Endothelial cell of umbilical vein (primary cell): ENCODE results near the gene TENM4. TPM values are rescaled to one million over a fixed set of nuclear protein-coding genes. Genes with fewer than 3 reads are reported as not detected.

Source experiments
- BruUV-seq: library from RNA; stranded (reverse); fragments of 400-500 nt; replicated peaks from 2 replicates; lab custom pipeline; 2021; lab: Mats Ljungman, UMichigan
- CTCF ChIA-PET: fragments of 300-600, 350-600 bp; sonication (Branson Sonifier 250); formaldehyde crosslinking; loops from one replicate; lab custom pipeline; 2021; ENCODE audit warnings: antibody characterized with exemption, inconsistent platforms; lab: Charles Lee
- POLR2A ChIA-PET: fragments of 300-600, 350-600 bp; sonication (Branson Sonifier 250); formaldehyde crosslinking; loops from one replicate; lab custom pipeline; 2021; ENCODE audit warnings: antibody characterized with exemption, inconsistent platforms; lab: Charles Lee
- DNase-seq: peaks from one replicate; pipeline ENCODE4 v3.0.0-alpha.2; 2011; ENCODE audit warnings: low read depth, low spot score
- FAIRE-seq: peaks from 2 replicates; lab custom pipeline; 2011; peaks lifted over from hg19 to GRCh38; lab: Jason Lieb, UNC
- H2AFZ ChIP-seq: 2 replicates; pipeline ENCODE4 v1.6.0; 2012; ENCODE audit warnings: low read depth, low read length, control low read depth, inconsistent platforms
- H3K27ac ChIP-seq: 2 replicates; pipeline ENCODE4 v1.5.1; 2011; ENCODE audit warnings: low read depth, mild to moderate bottlenecking, control low read depth, low read length, moderate library complexity; ENCODE audit not compliant: insufficient read depth
- H3K27me3 ChIP-seq, 2 experiments: 2 replicates each; pipeline versions ENCODE4 v1.6.0 to v1.6.1; 2011; ENCODE audit warnings: low read length in 2 of 2, mixed read lengths in 1 of 2; ENCODE audit not compliant: control insufficient read depth in 2 of 2, insufficient read depth in 2 of 2
- H3K36me3 ChIP-seq, 2 experiments: 2 replicates in 1 of 2; 3 replicates in 1 of 2; pipeline ENCODE4 v1.5.1; 2011; ENCODE audit warnings: low read length in 2 of 2, mild to moderate bottlenecking in 1 of 2, moderate library complexity in 1 of 2; ENCODE audit not compliant: control insufficient read depth in 2 of 2, insufficient read depth in 2 of 2; ENCODE audit errors: extremely low read depth in 1 of 2
- H3K4me1 ChIP-seq: 3 replicates; pipeline ENCODE4 v1.5.1; 2011; ENCODE audit warnings: mild to moderate bottlenecking, low read length; ENCODE audit not compliant: control insufficient read depth, insufficient read depth; ENCODE audit errors: extremely low read depth
- H3K4me2 ChIP-seq: 2 replicates; pipeline ENCODE4 v1.6.1; 2011; ENCODE audit warnings: low read length, control low read depth, mixed read lengths; ENCODE audit not compliant: insufficient read depth
- H3K4me3 ChIP-seq, 3 experiments: fragments of 200-600 bp in 1 of 3; sonication (generic), shearing (Covaris generic) in 1 of 3; replicated peaks in 1 of 3; 2 replicates each; pipeline ENCODE4 v1.5.1; 2011 to 2016; ENCODE audit warnings: control low read depth in 3 of 3, low read length in 3 of 3, mild to moderate bottlenecking in 2 of 3, inconsistent platforms in 1 of 3, low read depth in 1 of 3, moderate library complexity in 1 of 3; ENCODE audit not compliant: insufficient read depth in 1 of 3
- H3K79me2 ChIP-seq: 2 replicates; pipeline ENCODE4 v1.6.0; 2012; ENCODE audit warnings: low read length, inconsistent platforms; ENCODE audit not compliant: control insufficient read depth, insufficient read depth
- H3K9ac ChIP-seq: replicated peaks from 2 replicates; pipeline ENCODE3; 2011; ENCODE audit warnings: low read length, control low read depth; ENCODE audit not compliant: insufficient read depth; ENCODE audit errors: extremely low read depth
- H3K9me1 ChIP-seq: replicated peaks from 3 replicates; pipeline ENCODE4 v1.6.0; 2011; ENCODE audit warnings: mild to moderate bottlenecking, low read length; ENCODE audit not compliant: control insufficient read depth, insufficient read depth; ENCODE audit errors: extremely low read depth
- H3K9me3 ChIP-seq: replicated peaks from 2 replicates; pipeline ENCODE4 v1.5.1; 2012; ENCODE audit warnings: low read length, inconsistent platforms; ENCODE audit not compliant: control insufficient read depth, insufficient read depth
- H4K20me1 ChIP-seq: replicated peaks from 2 replicates; pipeline ENCODE3; 2011; ENCODE audit warnings: mild to moderate bottlenecking, low read length; ENCODE audit not compliant: control insufficient read depth, insufficient read depth; ENCODE audit errors: extremely low read depth
- EZH2 ChIP-seq: IDR thresholded peaks from 2 replicates; pipeline ENCODE4 v1.6.1; 2012; ENCODE audit warnings: borderline replicate concordance, low read depth, mild to moderate bottlenecking, moderate library complexity, low read length, inconsistent platforms; ENCODE audit not compliant: severe bottlenecking
- FOS ChIP-seq: IDR thresholded peaks from 2 replicates; pipeline ENCODE4 v1.6.1; 2011; ENCODE audit warnings: mild to moderate bottlenecking, low read length, moderate library complexity, borderline replicate concordance; ENCODE audit not compliant: insufficient read depth
- GATA2 ChIP-seq: IDR thresholded peaks from 2 replicates; pipeline ENCODE4 v1.7.0; 2011; ENCODE audit warnings: low read depth, mild to moderate bottlenecking, moderate library complexity, mixed read lengths, low read length; ENCODE audit not compliant: insufficient read length, insufficient read depth
- JUN ChIP-seq: IDR thresholded peaks from 2 replicates; pipeline ENCODE4 v1.6.1; 2011; ENCODE audit warnings: borderline replicate concordance, low read depth; ENCODE audit not compliant: insufficient read length, insufficient read depth
- MYC ChIP-seq: IDR thresholded peaks from one replicate; pipeline ENCODE4 v1.6.1; 2011; ENCODE audit warnings: mild to moderate bottlenecking, low read depth, low read length
- POLR2A ChIP-seq: IDR thresholded peaks from 2 replicates; pipeline ENCODE4 v1.6.1; 2012; ENCODE audit warnings: low read depth, mild to moderate bottlenecking, control low read depth, low read length
- POLR2AphosphoS5 ChIP-seq: IDR thresholded peaks from 2 replicates; pipeline ENCODE4 v1.6.1; 2012; ENCODE audit warnings: low read depth, mild to moderate bottlenecking, control low read depth, low read length, moderate library complexity; ENCODE audit not compliant: insufficient read depth
- dilution Hi-C: fragments of 300-500 bp; cut with MboI; formaldehyde crosslinking; loops from one replicate; pipeline ENCODE4 v1.15.0; 2019; ENCODE audit warnings: low sequenced_read_pairs; ENCODE audit not compliant: extremely low pct_ligation_motif_present
- intact Hi-C: fragments of 100-400 bp; cut with micrococcal nuclease; formaldehyde crosslinking; loops from one replicate; pipeline ENCODE4 v1.10.0; 2022
- polyA plus RNA-seq, 4 experiments: library from polyadenylated mRNA; depleted of rRNA in 3 of 4; stranded (reverse) in 3 of 4; unstranded in 1 of 4; fragments of >200 nt; gene quantifications; 2 replicates each; pipeline versions ENCODE4 v1.2.1 to v1.2.3, GENCODE V29; 2011 to 2012; ENCODE audit warnings: missing spikeins in 1 of 4
- total RNA-seq: library from RNA; stranded (reverse); gene quantifications from 2 replicates; pipeline ENCODE4 v1.2.3, GENCODE V29; 2021
- TF ChIP-seq, protein P1 (sequence below): IDR thresholded peaks from 2 replicates; pipeline ENCODE4 v1.6.1; 2011; ENCODE audit not compliant: insufficient read depth, insufficient read length
- TF ChIP-seq, protein P2 (sequence below), 2 donors: IDR thresholded peaks; 1 replicate in 1 of 2; 2 replicates in 1 of 2; pipeline ENCODE4 v1.5.1; 2011; ENCODE audit warnings: low read length in 2 of 2, mild to moderate bottlenecking in 2 of 2, moderate library complexity in 2 of 2, control low read depth in 1 of 2, inconsistent platforms in 1 of 2, low read depth in 1 of 2; ENCODE audit not compliant: insufficient read depth in 1 of 2; ENCODE audit errors: extremely low read depth in 1 of 2

TENM4 gene
- total and polyA plus RNA-seq, 2 donors (not counting 3 experiments of a cell fraction or from before 2014, with no cell fraction given), result 0.06 to 0.27 TPM

DNA sequence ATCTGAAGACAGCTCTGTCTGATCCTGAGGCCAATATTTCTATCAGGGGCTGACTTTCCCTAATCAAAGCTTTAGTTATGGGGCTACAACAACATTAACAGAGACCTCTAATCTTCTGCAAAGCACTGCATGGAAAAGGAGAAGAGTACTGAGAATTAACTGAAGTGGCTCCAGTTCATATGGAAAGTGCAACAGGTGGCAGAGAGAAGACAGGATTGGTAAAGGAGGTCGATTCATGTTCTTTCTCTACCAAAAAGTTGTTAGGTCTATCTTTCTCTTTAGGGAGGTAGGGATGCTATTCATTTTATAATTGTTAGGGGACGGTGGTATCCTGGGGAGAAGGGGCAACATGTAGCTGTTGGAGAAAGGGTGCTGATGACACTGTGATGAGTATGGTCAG is 633.5 kb downstream of the TENM4 start:
- no peaks in the 10 kb centered on the region for H3K36me3 ChIP-seq
- H3K27me3 ChIP-seq, result no peaks in the 10 kb centered on the region
- dilution Hi-C loops (no loop called here), intact Hi-C loops (no loop called here)
- no peaks in the 10 kb centered on the region for H3K79me2 ChIP-seq
- BruUV-seq, result no TSS peak
- no peak overlapping the region for H2AFZ ChIP-seq
- H3K9ac ChIP-seq, result no peak overlapping the region
- no peak for FAIRE-seq
- no peak overlapping the region for H3K27ac ChIP-seq
- H3K4me2 ChIP-seq, result no peak overlapping the region
- no peak overlapping the region for H3K4me3 ChIP-seq
- no peaks in the 10 kb centered on the region for H4K20me1 ChIP-seq
- no peaks in the 10 kb centered on the region for H3K9me3 ChIP-seq
- no peaks in the 10 kb centered on the region for H3K9me1 ChIP-seq
- H3K4me1 ChIP-seq, result peaks cover 4% of the 10 kb centered on the region
- TF ChIP-seq MYC, result no peak
- TF ChIP-seq, protein P1, sequence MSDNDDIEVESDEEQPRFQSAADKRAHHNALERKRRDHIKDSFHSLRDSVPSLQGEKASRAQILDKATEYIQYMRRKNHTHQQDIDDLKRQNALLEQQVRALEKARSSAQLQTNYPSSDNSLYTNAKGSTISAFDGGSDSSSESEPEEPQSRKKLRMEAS, result no peak
- no peak for TF ChIP-seq POLR2AphosphoS5
- TF ChIP-seq EZH2, result no peak
- no peak for TF ChIP-seq JUN
- no peak for TF ChIP-seq FOS
- TF ChIP-seq POLR2A, result no peak
- TF ChIP-seq, protein P2, sequence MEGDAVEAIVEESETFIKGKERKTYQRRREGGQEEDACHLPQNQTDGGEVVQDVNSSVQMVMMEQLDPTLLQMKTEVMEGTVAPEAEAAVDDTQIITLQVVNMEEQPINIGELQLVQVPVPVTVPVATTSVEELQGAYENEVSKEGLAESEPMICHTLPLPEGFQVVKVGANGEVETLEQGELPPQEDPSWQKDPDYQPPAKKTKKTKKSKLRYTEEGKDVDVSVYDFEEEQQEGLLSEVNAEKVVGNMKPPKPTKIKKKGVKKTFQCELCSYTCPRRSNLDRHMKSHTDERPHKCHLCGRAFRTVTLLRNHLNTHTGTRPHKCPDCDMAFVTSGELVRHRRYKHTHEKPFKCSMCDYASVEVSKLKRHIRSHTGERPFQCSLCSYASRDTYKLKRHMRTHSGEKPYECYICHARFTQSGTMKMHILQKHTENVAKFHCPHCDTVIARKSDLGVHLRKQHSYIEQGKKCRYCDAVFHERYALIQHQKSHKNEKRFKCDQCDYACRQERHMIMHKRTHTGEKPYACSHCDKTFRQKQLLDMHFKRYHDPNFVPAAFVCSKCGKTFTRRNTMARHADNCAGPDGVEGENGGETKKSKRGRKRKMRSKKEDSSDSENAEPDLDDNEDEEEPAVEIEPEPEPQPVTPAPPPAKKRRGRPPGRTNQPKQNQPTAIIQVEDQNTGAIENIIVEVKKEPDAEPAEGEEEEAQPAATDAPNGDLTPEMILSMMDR (IDR thresholded peaks at IDR 0.05; ENCODE audit: extremely low read depth in 1 of 2, insufficient read depth in 1 of 2, low read depth in 1 of 2, low read length in 2 of 2), result no peak
- no peak for TF ChIP-seq GATA2
- POLR2A ChIA-PET, result no interaction called here
- CTCF ChIA-PET, result interaction anchor here (4.4 kb wide), 1 partner anchor 9 kb away, joined by 38 read pairs; no protein-coding TSS in a partner anchor
- no peak for DNase-seq
